Right hindlimb (tissue), 1 donor: Measurements from ENCODE around the gene ASCC1.
A peak's percentile ranks its signal among the peaks of the same experiment; 100 is the strongest.

ENCODE experiments used
- DNase-seq: peaks from one replicate; pipeline ENCODE4 v3.0.0-alpha.2; 2018

Gene ASCC1

GRCh38 chr10:72080042-72080975 is 135.8 kb downstream of the ASCC1 start:
- peak; percentile 18 for DNase-seq

GRCh38 chr10:72079356-72079755 is 136.7 kb downstream of the ASCC1 start:
- peak; percentile 9 for DNase-seq

GRCh38 chr10:72077275-72077990 is 138.6 kb downstream of the ASCC1 start:
- peak; percentile 4 for DNase-seq

GRCh38 chr10:72076756-72077155 is 139.3 kb downstream of the ASCC1 start:
- no peak for DNase-seq

- DNase-seq, result no peak
Measured at GRCh38 chr10:72075376-72076115, 140.5 kb downstream of the ASCC1 start.

GRCh38 chr10:72074574-72075375 is 141.3 kb downstream of the ASCC1 start:
- no peak for DNase-seq

- DNase-seq, result no peak
Measured at GRCh38 chr10:72073708-72074573, 142.1 kb downstream of the ASCC1 start.

GRCh38 chr10:72072639-72073038 is 143.4 kb downstream of the ASCC1 start:
- DNase-seq, result no peak

GRCh38 chr10:72072046-72072445 is 144.0 kb downstream of the ASCC1 start:
- DNase-seq, result no peak

- DNase-seq, result no peak
Measured at GRCh38 chr10:72069751-72070526, 146.1 kb downstream of the ASCC1 start.

- DNase-seq, result no peak
Measured at GRCh38 chr10:72068901-72069446, 147.1 kb downstream of the ASCC1 start.

GRCh38 chr10:72068126-72068765 is 147.8 kb downstream of the ASCC1 start:
- DNase-seq, result no peak

GRCh38 chr10:72067463-72068125 is 148.5 kb downstream of the ASCC1 start:
- no peak for DNase-seq

GRCh38 chr10:72066318-72067284 is 149.5 kb downstream of the ASCC1 start:
- DNase-seq, result no peak

- peak; percentile 58 for DNase-seq
Measured at GRCh38 chr10:72065439-72066025, 150.5 kb downstream of the ASCC1 start.

- DNase-seq, result no peak
Measured at GRCh38 chr10:72063703-72064391, 152.2 kb downstream of the ASCC1 start.
